Ishikawa (cell line): ENCODE results near the gene MAP3K21.

Experiments
- CEBPB ChIP-seq: IDR thresholded peaks from 2 replicates; pipeline ENCODE4 v1.6.1; 2012
- EP300 ChIP-seq: IDR thresholded peaks from 2 replicates; pipeline ENCODE4 v1.6.1; 2012; ENCODE audit warnings: borderline replicate concordance
- FOXM1 ChIP-seq: IDR thresholded peaks from 2 replicates; pipeline ENCODE4 v1.6.1; 2012; ENCODE audit warnings: low read depth, borderline replicate concordance
- MAX ChIP-seq: IDR thresholded peaks from 2 replicates; pipeline ENCODE4 v1.6.1; 2012
- NFIC ChIP-seq: IDR thresholded peaks from 2 replicates; pipeline ENCODE4 v1.6.1; 2012
- REST ChIP-seq: IDR thresholded peaks from 2 replicates; pipeline ENCODE4 v1.6.1; 2012; ENCODE audit warnings: low read depth, mild to moderate bottlenecking
- TAF1 ChIP-seq: IDR thresholded peaks from 2 replicates; pipeline ENCODE4 v1.6.1; 2012; ENCODE audit warnings: low read depth, mild to moderate bottlenecking
- TCF12 ChIP-seq: IDR thresholded peaks from 2 replicates; pipeline ENCODE4 v1.6.1; 2012; ENCODE audit warnings: low read depth
- USF1 ChIP-seq: IDR thresholded peaks from 2 replicates; pipeline ENCODE4 v1.6.1; 2012
- YY1 ChIP-seq: IDR thresholded peaks from 2 replicates; pipeline ENCODE4 v1.6.1; 2012; ENCODE audit warnings: low read depth

GRCh38 chr1:233327651-233328141, at the start of gene MAP3K21:
- TF ChIP-seq MAX: no peak
- no peak for TF ChIP-seq REST
- TF ChIP-seq YY1: peak; percentile 51
- no peak for TF ChIP-seq EP300
- TF ChIP-seq CEBPB: no peak
- no peak for TF ChIP-seq NFIC
- TF ChIP-seq USF1: no peak
- no peak for TF ChIP-seq FOXM1
- TF ChIP-seq TCF12: no peak; the same call in 1 of the 2 replicates
- peak; percentile 64; the same call in 1 of the 2 replicates for TF ChIP-seq TAF1
